Measurements from ENCODE around the gene NCAPG2. TPM values are rescaled to one million over a fixed set of nuclear protein-coding genes. Genes with fewer than 3 reads are reported as not detected.

Gene NCAPG2
- polyA plus RNA-seq, 1 donor from 2014 or later, result 8.3 TPM

DNA sequence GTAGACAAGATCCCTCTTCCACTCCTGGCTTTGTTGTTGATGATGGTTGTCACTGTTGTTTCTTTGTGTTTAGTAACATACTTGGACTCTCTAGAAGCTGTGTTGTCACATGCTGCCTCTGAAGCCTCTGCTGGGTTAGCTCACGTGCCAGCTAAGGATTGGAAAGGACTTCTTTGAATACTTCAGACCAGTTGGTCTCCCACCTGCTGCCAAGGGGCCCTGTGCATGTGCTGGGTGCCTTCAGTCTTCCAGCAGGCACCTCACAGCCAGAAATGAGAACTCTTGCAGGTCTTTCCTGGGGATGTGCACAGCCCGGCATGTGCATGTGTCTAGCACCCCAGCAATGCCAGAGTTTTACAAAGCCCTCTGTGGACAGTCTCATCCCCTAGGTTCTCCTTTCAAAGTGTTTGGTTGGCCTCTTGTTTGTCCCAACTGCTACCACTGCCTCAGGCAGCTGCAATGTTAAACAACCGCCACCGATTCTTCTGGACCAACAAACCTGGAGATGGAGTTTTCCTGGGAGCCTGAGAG is 21.7 kb upstream of the NCAPG2 start:
- no peak overlapping the region for H3K9ac ChIP-seq (ENCODE audit: low read length)
- H3K4me2 ChIP-seq (ENCODE audit: low read length), result no peak overlapping the region
- H3K36me3 ChIP-seq (ENCODE audit: insufficient read depth, low read length), result no peaks in the 10 kb centered on the region
- H2AFZ ChIP-seq (ENCODE audit: low read depth, low read length), result no peak overlapping the region
- no peaks in the 10 kb centered on the region for H4K20me1 ChIP-seq (ENCODE audit: insufficient read depth)
- no peaks in the 10 kb centered on the region for H3K27me3 ChIP-seq (ENCODE audit: insufficient read depth, low read depth, low read length)
- TF ChIP-seq SMC3 (conservative IDR thresholded peaks at IDR 0.05; ENCODE audit: poor library complexity) (no peak), EZH2 (IDR thresholded peaks at IDR 0.05; ENCODE audit: borderline replicate concordance, insufficient read depth, low read length, poor library complexity, severe bottlenecking) (no peak), RAD21 (conservative IDR thresholded peaks at IDR 0.05) (no peak)
- TF ChIP-seq, protein P1, sequence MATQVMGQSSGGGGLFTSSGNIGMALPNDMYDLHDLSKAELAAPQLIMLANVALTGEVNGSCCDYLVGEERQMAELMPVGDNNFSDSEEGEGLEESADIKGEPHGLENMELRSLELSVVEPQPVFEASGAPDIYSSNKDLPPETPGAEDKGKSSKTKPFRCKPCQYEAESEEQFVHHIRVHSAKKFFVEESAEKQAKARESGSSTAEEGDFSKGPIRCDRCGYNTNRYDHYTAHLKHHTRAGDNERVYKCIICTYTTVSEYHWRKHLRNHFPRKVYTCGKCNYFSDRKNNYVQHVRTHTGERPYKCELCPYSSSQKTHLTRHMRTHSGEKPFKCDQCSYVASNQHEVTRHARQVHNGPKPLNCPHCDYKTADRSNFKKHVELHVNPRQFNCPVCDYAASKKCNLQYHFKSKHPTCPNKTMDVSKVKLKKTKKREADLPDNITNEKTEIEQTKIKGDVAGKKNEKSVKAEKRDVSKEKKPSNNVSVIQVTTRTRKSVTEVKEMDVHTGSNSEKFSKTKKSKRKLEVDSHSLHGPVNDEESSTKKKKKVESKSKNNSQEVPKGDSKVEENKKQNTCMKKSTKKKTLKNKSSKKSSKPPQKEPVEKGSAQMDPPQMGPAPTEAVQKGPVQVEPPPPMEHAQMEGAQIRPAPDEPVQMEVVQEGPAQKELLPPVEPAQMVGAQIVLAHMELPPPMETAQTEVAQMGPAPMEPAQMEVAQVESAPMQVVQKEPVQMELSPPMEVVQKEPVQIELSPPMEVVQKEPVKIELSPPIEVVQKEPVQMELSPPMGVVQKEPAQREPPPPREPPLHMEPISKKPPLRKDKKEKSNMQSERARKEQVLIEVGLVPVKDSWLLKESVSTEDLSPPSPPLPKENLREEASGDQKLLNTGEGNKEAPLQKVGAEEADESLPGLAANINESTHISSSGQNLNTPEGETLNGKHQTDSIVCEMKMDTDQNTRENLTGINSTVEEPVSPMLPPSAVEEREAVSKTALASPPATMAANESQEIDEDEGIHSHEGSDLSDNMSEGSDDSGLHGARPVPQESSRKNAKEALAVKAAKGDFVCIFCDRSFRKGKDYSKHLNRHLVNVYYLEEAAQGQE (IDR thresholded peaks at IDR 0.05; ENCODE audit: borderline replicate concordance), result no peak
- TF ChIP-seq, protein P2, sequence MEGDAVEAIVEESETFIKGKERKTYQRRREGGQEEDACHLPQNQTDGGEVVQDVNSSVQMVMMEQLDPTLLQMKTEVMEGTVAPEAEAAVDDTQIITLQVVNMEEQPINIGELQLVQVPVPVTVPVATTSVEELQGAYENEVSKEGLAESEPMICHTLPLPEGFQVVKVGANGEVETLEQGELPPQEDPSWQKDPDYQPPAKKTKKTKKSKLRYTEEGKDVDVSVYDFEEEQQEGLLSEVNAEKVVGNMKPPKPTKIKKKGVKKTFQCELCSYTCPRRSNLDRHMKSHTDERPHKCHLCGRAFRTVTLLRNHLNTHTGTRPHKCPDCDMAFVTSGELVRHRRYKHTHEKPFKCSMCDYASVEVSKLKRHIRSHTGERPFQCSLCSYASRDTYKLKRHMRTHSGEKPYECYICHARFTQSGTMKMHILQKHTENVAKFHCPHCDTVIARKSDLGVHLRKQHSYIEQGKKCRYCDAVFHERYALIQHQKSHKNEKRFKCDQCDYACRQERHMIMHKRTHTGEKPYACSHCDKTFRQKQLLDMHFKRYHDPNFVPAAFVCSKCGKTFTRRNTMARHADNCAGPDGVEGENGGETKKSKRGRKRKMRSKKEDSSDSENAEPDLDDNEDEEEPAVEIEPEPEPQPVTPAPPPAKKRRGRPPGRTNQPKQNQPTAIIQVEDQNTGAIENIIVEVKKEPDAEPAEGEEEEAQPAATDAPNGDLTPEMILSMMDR (IDR thresholded peaks at IDR 0.05; ENCODE audit: poor library complexity, severe bottlenecking), result no peak
- no peaks in the 10 kb centered on the region for H3F3A ChIP-seq (ENCODE audit: insufficient read depth, low read length, poor library complexity, severe bottlenecking)
- no peak overlapping the region for H3K4me3 ChIP-seq (ENCODE audit: low read length)
- H3K9me2 ChIP-seq (ENCODE audit: insufficient read depth, low read length), result no peaks in the 10 kb centered on the region
- H3K79me2 ChIP-seq (replicated peaks; ENCODE audit: insufficient read depth, low read length), result no peaks in the 10 kb centered on the region
- no peak overlapping the region for H3K27ac ChIP-seq (ENCODE audit: low read length)
- H3K9me3 ChIP-seq (ENCODE audit: low read length), result no peaks in the 10 kb centered on the region

DNA sequence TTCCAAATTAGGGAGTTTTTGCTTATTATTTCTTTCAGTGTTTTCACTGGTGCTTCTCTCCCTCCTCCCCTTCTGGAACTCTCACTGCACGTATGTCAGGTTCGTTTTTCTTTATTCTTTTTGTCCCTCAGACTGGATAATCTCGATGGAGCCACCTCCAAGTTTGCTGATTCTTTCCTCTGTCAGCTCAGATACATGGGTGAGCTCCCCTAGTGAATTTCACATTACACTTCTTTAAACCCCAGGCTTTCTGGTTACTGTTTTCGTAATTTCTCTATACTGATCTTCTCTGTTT is 20.8 kb upstream of the NCAPG2 start:
- Histone ChIP-seq H3K9ac (ENCODE audit: low read length) (no peak overlapping the region), H3F3A (ENCODE audit: insufficient read depth, low read length, poor library complexity, severe bottlenecking) (no peaks in the 10 kb centered on the region), H3K9me3 (ENCODE audit: low read length) (no peaks in the 10 kb centered on the region), H4K20me1 (ENCODE audit: insufficient read depth) (no peaks in the 10 kb centered on the region), H2AFZ (ENCODE audit: low read depth, low read length) (no peak overlapping the region), H3K4me2 (ENCODE audit: low read length) (no peak overlapping the region), H3K9me2 (ENCODE audit: insufficient read depth, low read length) (no peaks in the 10 kb centered on the region), H3K27ac (ENCODE audit: low read length) (no peak overlapping the region), H3K4me3 (ENCODE audit: low read length) (no peak overlapping the region), H3K79me2 (replicated peaks; ENCODE audit: insufficient read depth, low read length) (no peaks in the 10 kb centered on the region), H3K36me3 (ENCODE audit: insufficient read depth, low read length) (no peaks in the 10 kb centered on the region), H3K27me3 (ENCODE audit: insufficient read depth, low read depth, low read length) (no peaks in the 10 kb centered on the region)
- no peak for TF ChIP-seq SMC3 (conservative IDR thresholded peaks at IDR 0.05; ENCODE audit: poor library complexity)

DNA sequence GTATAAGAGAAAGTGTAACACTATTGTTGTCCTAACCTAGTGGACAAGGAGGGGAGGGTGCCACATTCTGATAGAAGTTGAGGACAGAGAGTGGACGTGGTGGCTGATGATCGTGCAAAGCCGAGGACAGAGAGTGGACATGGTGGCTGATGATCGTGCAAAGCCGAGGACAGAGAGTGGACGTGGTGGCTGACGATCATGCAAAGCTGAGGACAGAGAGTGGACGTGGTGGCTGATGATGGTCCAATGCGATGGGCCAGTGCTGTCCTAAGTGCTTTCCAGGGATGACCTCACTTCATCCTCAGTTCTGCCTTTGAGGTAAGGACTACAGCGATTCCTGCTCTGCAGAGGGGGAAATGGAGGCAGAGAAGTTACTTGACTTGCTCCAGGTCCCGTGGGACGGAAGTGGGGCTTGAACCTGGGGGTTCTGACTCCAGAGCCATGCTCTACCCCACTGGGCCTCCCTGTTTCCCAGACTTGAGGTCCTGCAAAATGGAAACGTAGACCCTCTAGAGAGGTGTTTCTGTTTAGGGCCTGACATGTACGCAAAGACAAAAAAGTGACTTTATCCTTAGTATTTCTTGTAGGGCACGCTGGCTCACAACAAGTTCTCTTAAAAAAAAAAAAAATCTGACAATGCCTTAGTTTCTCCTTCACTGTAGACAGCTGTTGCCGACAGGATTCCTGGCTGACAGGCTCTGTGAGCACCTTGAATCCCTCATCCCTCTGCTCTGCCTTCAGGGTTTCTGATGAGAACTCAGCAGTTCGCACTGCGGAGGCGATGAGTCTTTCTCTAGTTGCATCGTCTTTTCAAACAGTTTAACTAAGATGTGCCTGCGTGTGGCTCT is 20.3 kb upstream of the NCAPG2 start:
- no peak overlapping the region for H3K27ac ChIP-seq (ENCODE audit: low read length)
- H3F3A ChIP-seq (ENCODE audit: insufficient read depth, low read length, poor library complexity, severe bottlenecking), result no peaks in the 10 kb centered on the region
- no peak overlapping the region for H3K4me2 ChIP-seq (ENCODE audit: low read length)
- H3K9me3 ChIP-seq (ENCODE audit: low read length), result no peaks in the 10 kb centered on the region
- no peak overlapping the region for H3K4me3 ChIP-seq (ENCODE audit: low read length)
- no peaks in the 10 kb centered on the region for H4K20me1 ChIP-seq (ENCODE audit: insufficient read depth)
- H3K79me2 ChIP-seq (replicated peaks; ENCODE audit: insufficient read depth, low read length), result no peaks in the 10 kb centered on the region
- H3K36me3 ChIP-seq (ENCODE audit: insufficient read depth, low read length), result no peaks in the 10 kb centered on the region
- H2AFZ ChIP-seq (ENCODE audit: low read depth, low read length), result no peak overlapping the region
- H3K9ac ChIP-seq (ENCODE audit: low read length), result no peak overlapping the region
- H3K27me3 ChIP-seq (ENCODE audit: insufficient read depth, low read depth, low read length), result no peaks in the 10 kb centered on the region
- TF ChIP-seq POLR2AphosphoS5 (IDR thresholded peaks at IDR 0.05), result no peak
- no peak for TF ChIP-seq MXI1 (conservative IDR thresholded peaks at IDR 0.05; ENCODE audit: poor library complexity, severe bottlenecking)
- TF ChIP-seq EP300 (conservative IDR thresholded peaks at IDR 0.05; ENCODE audit: poor library complexity, severe bottlenecking), result no peak
- TF ChIP-seq, protein P1 (IDR thresholded peaks at IDR 0.05; ENCODE audit: borderline replicate concordance), result no peak
- no peak for TF ChIP-seq SMC3 (conservative IDR thresholded peaks at IDR 0.05; ENCODE audit: poor library complexity)
- TF ChIP-seq TAF1 (IDR thresholded peaks at IDR 0.05; ENCODE audit: low read depth), result no peak
- TF ChIP-seq EZH2 (IDR thresholded peaks at IDR 0.05; ENCODE audit: borderline replicate concordance, insufficient read depth, low read length, poor library complexity, severe bottlenecking), result no peak
- TF ChIP-seq, protein P2 (IDR thresholded peaks at IDR 0.05; ENCODE audit: poor library complexity, severe bottlenecking), result no peak
- no peak for TF ChIP-seq RAD21 (conservative IDR thresholded peaks at IDR 0.05)
- H3K9me2 ChIP-seq (ENCODE audit: insufficient read depth, low read length), result no peaks in the 10 kb centered on the region
